GM19455 (cell line): ENCODE measurements around the gene PSMD3.
"Not testable (repeated sequence)": the region's sequence is repeated elsewhere in the genome, so short reads cannot be mapped to it uniquely, and the experiment has no call there.

ENCODE experiments used
- ATAC-seq: cut with Tn5 transposase; IDR thresholded peaks from one replicate; pipeline ENCODE4 v1.9.1; 2021; ENCODE audit not compliant: unreplicated experiment

PSMD3 gene

DNA sequence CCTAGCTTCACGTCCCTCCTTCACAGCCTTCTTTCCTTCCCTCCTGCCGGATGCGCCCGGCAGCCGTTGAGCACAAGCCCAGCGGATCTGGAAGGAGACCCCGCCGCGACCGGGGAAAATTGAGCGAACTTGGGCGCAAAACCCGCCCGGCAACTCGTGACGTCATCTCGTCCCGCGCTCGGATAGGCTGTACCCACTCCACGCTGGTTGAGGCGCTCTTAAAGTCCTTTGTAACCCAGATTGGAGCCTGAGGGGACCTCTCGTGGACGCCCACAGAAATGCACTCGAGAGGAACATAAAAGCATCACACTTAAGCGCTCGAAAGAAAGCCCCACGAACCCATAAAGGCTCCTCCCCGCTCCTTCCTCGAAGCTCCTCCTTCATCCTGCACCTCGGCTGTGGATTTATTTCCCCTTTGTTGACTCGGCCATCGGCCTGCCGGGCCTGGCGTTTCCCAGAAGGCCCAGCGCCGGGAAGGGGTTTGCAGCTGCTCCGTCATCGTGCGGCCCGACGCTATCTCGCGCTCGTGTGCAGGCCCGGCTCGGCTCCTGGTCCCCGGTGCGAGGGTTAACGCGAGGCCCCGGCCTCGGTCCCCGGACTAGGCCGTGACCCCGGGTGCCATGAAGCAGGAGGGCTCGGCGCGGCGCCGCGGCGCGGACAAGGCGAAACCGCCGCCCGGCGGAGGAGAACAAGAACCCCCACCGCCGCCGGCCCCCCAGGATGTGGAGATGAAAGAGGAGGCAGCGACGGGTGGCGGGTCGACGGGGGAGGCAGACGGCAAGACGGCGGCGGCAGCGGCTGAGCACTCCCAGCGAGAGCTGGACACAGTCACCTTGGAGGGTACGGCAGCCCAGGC, at the start of gene PSMD3:
Gene PSMD3, plus strand, starts transcription at position 457 of the 856 bp plus-strand sequence. Its CDS starts 164 bp downstream, at position 621.
- ATAC-seq, result peak; percentile 91

DNA sequence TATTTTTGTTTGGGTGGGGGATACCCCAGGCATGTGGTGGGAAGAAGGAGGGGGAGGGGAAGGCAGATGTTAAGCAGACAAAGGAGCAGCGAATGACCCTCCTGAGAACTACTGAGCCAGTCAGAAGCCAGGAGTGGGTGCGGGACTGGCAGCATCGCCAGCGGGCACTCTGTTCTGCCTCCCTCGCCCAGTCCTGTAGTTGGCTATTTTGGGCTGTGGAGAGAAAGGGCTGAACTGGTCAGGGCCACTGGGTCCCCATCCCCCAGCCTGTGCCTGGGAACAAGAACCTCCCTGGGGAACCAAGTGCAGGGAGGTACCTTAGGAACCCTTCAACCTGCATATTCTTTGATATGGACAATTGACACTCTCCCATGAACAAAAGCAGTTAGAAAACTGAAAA, 46.7 kb upstream of the PSMD3 start:
- ATAC-seq, result no peak

DNA sequence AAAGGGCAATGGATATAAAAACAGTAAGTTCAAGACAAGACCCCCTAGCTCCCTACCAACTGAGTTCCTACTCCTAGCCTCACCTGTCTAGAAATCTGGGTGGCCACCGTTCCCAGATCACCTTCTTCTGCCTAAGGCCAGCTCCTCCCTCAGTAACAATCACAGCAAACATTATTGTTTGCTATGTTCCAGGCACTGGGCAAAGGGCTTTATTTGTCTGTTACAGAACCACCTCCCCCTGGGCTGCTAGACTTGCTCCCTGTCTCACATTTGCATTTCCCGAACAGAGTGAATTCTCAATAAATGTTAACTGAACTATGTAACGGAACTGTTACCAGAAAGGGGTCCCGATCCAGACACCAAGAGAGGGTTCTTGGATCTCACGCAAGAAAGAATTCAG, 46.3 kb upstream of the PSMD3 start:
- ATAC-seq, result no peak

DNA sequence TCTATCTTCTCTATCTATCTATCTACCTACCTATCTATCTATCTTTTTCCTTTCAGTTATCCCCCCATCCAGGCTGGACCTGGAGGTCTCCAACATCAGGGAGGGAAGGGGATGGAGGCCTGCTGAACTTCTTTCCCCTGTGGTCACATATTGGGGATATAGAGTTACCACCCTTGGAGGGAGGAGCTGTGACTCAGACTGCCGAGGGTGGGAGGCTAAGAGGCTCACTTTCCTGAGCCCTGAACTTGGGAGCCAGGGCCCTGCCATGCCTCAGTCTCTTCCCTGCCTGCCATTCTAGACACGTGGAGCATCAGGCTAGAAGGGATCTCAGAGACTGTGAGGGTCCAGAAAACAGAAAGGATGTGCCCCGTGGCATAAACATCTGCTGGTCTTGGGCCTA, 44.7 kb upstream of the PSMD3 start:
- no peak for ATAC-seq

DNA sequence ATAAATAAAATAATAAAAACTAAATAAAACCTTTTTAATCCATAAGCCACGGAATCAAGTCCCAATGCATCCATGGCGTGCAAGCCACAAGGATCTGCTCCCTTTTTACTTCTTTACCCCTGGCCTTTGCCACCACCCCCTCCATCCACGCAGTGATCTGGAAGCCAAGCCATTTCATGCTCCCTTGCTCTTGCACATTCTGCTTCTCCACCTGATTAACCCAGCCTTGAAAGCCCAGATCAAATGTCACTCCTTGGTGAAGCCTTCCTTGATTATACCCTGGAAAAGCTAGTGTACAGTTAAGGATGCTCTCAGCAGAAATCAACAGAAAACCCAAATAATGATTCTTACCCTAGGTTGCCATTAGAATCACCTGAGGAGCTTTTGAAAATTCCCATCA, 43.2 kb upstream of the PSMD3 start:
- no peak for ATAC-seq

DNA sequence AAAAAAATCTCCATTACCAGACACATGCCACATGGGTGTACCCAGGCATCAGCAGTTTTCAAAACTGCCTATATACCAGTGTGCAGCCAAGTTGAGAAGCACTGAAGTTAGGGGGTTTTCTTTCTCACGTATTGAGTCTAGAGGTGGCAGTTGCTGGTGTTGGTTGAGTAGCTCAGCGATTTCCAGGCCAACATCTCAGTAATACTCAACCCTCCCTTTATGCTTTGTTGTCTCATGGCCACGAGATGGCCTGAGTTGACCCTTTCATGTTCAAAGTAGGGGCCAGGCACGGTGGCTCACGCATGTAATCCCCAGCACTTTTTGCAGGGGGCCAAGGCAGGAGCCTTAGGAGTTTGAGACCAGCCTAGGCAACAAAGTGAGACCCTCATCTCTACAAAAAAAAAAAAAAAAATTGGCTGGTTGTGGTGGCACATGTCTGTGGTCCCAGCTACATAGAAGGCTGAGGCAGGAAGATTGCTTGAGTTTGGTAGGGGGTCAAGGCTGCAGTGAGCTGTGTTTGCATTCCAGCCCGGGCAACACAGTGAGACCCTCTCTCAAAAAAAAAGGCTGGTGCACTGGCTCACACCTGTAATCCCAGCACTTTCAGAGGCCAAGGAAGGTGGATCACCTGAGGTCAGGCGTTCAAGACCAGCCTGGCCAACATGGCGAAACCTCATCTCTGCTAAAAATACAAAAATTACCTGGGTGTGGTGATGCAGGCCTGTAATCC, 42.3 kb upstream of the PSMD3 start:
- ATAC-seq, result no peak

DNA sequence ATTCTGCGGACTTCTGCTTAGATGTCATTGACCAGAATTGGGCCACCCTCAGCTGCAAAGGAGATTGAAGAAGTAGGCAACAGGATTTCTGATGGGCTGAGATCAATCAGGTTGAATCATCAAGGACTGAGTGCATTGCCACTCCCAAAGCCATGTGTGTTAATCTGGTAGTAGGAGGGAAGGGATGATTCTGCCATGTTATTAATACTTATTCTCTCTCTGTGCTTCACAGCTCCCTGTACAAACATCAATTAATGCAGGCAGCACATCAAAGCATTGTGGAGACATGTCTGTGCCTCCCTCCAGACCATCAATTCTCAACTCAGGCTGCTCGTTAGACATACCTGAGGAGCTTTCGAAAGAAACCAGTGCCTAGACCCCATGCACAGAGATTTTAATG, 41.5 kb upstream of the PSMD3 start:
- no peak for ATAC-seq

DNA sequence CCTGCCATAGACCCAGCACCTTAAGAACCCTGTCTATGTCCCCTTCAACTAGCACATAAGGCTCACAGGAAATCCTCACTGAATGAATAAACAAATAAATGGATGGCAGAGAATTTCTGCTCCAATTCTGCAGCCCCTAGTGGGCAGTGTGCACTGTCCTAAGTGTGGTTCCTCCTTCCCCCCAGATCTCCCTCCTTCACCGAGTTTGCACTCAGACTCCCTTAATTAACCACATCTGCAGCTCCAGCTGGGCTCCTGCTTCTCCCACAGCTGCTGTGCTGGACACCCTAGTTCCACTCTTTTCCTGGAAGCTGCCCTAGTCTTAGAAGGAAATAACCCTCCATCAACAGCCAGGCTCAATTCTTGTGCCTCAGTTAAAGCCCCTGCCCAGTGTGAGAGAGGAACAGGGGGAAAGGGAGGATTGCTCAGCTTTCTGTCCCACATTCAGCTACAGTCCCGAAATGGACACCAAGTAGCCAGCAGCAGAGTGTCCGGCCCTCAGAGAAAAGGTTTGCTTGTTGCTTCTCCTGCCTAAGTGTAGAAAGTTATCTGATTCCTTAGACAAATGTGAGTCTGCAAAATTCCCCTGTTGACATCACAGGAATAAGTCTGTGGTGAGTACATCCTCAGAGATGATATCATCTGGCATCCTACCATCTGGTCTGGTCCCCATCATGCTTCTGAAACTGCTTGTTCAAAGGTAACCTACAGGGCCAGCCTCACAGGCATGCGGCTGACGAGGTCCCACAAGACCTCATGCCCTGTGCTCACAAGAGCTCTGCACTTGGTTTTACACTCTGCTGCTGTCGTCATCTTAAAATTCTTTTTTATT, 40.8 kb upstream of the PSMD3 start:
- ATAC-seq, result no peak

DNA sequence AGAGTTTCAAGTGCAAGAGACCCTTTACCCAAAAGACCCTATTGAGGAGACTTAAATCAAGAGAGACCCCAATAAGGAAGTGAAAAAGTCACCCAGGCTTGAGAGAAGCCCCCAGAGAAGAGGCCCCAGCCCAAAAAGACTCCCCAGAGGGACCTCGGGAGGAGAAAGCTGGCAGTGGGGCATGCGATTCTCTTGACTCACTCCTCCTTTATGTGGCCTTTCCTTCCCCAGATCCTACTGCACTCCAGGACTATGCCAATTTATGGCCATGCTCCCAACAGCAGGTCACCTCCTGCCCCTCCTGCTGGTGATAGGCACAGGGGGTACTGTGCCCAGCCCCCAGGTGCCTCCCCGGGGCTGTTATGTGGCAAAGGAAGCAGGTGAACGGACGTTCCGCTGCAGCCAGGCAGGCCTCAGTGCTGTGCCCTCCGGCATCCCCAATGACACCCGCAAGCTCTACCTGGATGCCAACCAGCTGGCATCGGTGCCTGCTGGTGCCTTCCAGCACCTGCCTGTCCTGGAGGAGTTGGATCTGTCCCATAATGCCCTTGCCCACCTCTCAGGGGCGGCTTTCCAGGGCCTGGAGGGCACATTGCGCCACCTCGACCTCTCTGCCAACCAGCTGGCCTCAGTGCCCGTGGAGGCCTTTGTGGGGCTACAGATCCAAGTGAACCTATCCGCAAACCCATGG, 36.8 kb upstream of the PSMD3 start:
- no peak for ATAC-seq

DNA sequence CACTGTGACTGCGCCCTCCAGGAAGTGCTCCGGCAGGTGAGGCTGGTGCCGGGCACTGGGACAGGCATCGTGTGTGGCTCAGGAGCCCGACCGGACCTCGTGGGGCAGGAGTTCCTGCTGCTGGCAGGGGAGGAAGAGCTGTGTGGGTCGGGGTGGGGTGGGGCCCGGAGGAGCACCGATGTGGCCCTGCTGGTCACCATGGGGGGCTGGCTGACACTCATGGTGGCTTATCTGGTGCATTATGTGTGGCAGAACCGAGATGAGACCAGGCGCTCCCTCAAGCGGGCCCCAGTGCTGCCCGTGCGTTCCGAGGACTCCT, 36.3 kb upstream of the PSMD3 start:
- no peak for ATAC-seq

DNA sequence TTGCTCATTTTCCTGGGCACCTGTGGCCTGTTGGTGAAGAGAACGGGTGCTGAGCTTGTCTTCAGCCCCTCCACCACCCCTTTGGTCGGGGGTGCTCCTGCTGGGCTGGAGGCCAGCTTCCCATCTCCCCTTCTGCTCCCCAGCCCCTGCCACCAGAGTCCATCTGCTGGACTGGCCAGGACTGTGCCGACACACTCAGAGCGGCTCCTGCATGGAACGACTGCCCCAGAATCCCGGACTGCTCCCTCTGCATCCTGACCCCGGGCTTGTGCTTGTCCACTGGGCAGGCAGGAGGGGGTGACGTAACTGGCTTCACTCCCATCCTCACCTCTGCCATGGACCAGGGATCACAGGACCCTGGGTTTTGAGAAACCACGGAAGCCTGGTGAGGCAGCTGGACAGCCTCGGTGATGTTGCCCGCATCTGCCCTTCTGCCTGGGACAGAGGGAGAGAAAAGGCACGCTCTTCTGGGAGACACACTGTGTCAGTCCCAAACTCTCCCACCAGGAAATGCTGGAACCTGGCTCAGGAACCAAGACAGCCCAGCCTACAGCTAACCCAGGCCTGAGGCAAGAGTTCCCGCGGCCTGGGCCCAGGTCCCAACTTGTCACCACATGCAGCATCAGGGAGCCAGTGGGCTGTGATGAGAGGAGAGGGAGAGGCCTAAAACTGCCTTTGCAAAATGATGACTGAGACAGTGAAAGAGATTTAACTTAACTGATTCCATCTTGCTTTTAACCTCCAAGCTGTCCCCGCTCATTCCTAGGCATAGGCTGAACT, 33.9 kb upstream of the PSMD3 start:
- ATAC-seq, result no peak

DNA sequence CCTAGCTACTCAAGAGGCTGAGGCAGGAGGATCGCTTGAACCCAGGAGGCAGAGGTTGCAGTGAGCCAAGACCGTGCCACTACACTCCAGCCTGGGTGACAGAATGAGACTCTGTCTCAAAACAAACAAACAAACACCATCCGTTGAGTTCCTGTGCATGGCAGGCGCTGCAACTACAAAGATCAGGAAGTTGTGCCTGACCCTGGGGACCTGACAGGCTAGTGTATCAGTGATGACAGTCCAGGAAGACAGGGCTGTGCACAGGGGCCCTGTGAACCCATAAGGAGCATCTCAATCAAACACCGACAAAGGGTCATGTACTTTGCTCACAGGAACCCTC, 32.1 kb upstream of the PSMD3 start:
- ATAC-seq, result not testable (repeated sequence)

DNA sequence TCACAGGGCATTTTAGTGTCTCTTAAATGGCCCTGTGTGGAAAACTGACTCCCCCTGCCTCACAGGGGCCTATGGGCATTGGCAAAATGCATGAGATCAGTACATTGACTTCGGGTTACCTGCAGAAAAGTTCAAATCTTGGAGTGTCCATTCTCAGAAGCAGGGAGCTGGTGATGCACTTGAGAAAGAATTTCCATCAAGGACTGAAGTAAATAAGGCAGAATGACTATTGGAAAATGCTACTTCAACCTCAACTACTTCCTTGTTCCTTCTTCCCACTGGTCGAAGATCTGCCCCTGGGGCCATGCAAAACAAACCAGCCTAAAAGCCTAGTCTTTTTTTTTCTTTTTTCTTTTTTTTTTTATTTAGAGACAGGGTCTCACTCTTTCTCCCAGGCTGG, 31.6 kb upstream of the PSMD3 start:
- no peak for ATAC-seq

DNA sequence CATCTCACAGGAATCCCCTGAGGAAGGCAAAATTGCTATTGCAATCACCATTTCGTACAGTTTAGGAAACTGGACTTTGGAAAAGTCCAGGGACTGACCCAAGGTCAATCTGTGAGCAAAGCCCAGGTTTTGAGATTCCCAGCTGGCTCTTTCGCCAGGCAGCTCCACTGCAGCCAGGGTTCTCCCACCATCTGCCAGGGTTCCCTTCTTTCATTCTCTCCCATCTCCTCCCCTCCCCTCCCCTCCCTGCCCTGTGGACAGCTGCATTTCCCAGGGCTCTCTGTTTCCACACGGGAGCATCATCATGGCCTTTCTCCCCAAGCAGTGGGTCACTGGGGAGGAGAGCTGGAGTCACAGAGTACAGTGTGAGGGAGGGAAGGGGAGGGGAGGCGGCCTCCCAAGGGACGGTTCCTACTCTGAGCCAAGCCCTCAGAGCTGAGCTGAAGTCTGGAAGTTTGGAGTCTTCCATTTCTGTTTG, 29.7 kb upstream of the PSMD3 start:
- ATAC-seq, result no peak

DNA sequence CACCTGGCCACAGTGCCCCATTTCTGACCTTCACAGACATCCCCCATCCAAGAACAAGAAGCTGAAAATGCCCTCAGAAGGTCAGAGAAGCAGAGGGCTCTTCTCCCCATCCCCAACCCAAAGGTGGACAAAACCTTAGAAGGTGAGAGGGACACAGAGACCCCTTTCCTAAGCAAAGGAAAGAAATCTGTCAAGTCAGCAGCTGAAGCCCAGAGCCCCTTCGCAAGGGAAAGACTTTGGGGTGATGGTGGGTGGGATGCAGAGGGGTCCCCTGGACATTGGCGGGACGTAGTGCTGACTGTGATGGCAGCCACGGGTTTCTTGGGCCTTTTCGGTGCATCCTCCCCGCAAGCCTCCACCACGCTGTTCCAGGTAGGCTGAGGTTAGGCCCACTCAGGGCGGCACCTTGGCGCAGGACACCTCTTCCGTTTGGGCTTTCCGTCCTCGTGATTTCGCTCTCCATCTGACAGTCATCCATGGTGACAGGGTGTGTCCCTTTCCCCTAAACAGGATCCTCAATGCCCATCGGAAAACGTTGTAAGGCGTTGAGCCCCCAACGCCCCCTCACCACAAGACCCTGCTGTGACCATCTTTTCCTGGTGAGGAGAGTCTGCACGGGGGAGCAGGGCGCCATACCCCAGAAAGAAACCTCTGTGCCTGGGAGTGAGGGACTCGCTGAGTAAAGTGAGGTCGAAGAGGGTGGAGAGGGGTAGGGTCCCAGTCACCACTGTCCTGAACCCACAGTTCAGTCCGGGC, 28.5 kb upstream of the PSMD3 start:
- ATAC-seq, result no peak

DNA sequence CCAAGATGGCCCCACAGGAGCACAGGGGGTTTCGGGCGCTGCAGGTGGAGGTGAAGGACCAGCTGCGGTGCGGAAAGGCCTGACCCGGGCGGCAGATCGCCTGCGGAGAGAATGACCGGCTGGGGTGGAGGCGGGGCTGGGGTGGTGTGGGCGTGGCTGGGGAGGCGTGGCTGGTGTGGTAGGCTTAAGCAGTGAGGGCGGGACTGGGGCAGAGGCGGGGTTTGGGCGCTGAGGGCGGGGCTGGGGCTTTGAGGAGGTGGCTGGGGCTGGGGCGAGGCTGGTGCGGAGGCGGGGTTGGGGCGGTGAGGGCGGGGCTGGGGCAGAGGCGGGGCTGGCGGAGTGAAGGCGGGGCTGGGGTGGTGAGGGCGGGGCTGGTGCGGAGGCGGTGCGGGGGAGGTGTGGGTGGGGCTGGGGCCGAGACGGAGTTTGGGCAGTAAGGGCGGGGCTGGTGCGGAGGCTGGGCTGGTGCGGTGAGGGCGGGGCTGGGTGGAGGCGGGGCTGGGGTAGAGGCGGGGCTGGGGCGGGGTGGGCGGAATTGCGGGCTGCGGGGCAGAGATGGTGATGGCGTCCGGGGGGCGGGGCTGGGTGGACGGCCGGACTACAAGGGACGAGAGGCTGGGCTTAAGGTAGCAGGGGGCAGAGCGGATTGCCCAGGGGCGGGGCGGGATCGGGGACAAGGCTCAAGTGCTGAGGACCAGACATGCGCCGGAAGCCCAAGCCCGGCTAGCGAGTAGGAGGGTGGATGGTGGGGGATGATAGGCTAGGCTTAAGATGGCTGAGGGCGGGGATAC, 27.7 kb upstream of the PSMD3 start:
- peak; percentile 81 for ATAC-seq

DNA sequence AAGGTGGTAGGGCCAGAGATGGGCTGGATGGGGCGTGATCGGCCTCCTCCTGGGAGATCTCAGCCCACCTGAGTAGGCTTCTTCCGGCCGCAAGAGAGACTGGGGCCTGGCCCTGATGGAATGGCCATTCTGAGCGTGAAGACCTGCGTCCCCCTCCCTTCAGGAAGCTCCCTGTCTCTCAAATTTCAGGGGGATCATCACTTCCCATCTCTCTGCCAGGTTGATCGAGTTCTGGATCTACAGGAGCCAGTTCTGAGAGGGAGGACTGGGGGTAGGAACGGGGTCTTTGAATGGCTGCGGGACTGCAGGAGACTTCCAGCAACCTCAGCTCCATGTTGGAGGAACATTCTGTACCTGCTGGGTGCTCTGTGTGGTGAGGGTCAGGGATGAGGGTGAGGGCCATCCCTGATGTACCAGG, 27.1 kb upstream of the PSMD3 start:
- ATAC-seq, result no peak

DNA sequence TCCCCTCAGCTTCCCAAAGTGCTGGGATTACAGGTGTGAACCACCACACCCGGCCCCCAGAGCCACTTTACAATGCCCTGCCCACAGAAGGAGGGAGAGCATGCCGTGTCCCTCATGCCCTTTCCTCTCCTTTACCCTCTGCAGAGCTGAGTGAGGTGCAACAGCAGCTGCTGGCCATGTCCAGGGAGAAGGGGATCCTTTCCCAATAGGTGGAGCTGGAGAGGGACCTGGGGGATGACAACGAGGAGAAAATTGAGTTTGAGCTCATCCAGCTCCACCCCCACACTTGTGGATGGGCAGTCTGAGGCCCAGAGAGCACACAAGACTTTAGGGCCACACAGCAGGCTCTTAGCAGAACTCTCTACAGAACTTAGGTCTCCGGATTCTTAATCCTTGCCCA, 25.7 kb upstream of the PSMD3 start:
- ATAC-seq, result no peak

DNA sequence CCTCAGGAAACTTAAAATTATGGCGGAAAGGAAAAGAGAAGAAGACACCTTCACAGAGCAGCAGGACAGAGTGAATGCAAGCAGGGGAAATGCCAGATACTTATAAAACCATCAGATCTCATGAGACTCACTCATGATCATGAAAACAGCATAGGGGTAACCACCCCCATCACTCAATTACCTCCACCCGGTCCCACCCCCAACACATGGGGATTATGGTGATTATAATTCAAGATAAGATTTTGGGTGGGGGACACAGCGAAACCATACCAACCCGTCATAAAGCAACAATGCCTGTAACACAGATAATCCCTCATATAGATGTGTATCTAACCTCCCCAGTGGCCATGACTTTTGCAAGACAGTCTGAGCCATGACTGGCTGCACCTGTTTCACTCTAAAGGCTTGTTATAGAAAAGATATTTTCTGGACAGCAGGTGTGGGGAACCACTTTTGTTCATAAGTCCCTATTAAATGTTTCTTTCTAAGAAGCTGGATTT, 24.8 kb upstream of the PSMD3 start:
- ATAC-seq, result no peak
